Endothelial cell of umbilical vein (primary cell): ENCODE measurements around the gene ZNF580. TPM values are rescaled to one million over a fixed set of nuclear protein-coding genes. Genes with fewer than 3 reads are reported as not detected.

ENCODE experiments used
- BruUV-seq: library from RNA; stranded (reverse); fragments of 400-500 nt; replicated peaks from 2 replicates; lab custom pipeline; 2021; lab: Mats Ljungman, UMichigan
- CTCF ChIA-PET: fragments of 300-600, 350-600 bp; sonication (Branson Sonifier 250); formaldehyde crosslinking; loops from one replicate; lab custom pipeline; 2021; ENCODE audit warnings: antibody characterized with exemption, inconsistent platforms; lab: Charles Lee
- POLR2A ChIA-PET: fragments of 300-600, 350-600 bp; sonication (Branson Sonifier 250); formaldehyde crosslinking; loops from one replicate; lab custom pipeline; 2021; ENCODE audit warnings: antibody characterized with exemption, inconsistent platforms; lab: Charles Lee
- DNase-seq: peaks from one replicate; pipeline ENCODE4 v3.0.0-alpha.2; 2011; ENCODE audit warnings: low read depth, low spot score
- FAIRE-seq: peaks from 2 replicates; lab custom pipeline; 2011; peaks lifted over from hg19 to GRCh38; lab: Jason Lieb, UNC
- H2AFZ ChIP-seq: 2 replicates; pipeline ENCODE4 v1.6.0; 2012; ENCODE audit warnings: low read depth, low read length, control low read depth, inconsistent platforms
- H3K27ac ChIP-seq: 2 replicates; pipeline ENCODE4 v1.5.1; 2011; ENCODE audit warnings: low read depth, mild to moderate bottlenecking, control low read depth, low read length, moderate library complexity; ENCODE audit not compliant: insufficient read depth
- H3K27me3 ChIP-seq, 2 experiments: 2 replicates each; pipeline versions ENCODE4 v1.6.0 to v1.6.1; 2011; ENCODE audit warnings: low read length in 2 of 2, mixed read lengths in 1 of 2; ENCODE audit not compliant: control insufficient read depth in 2 of 2, insufficient read depth in 2 of 2
- H3K36me3 ChIP-seq, 2 experiments: 2 replicates in 1 of 2; 3 replicates in 1 of 2; pipeline ENCODE4 v1.5.1; 2011; ENCODE audit warnings: low read length in 2 of 2, mild to moderate bottlenecking in 1 of 2, moderate library complexity in 1 of 2; ENCODE audit not compliant: control insufficient read depth in 2 of 2, insufficient read depth in 2 of 2; ENCODE audit errors: extremely low read depth in 1 of 2
- H3K4me1 ChIP-seq: 3 replicates; pipeline ENCODE4 v1.5.1; 2011; ENCODE audit warnings: mild to moderate bottlenecking, low read length; ENCODE audit not compliant: control insufficient read depth, insufficient read depth; ENCODE audit errors: extremely low read depth
- H3K4me2 ChIP-seq: 2 replicates; pipeline ENCODE4 v1.6.1; 2011; ENCODE audit warnings: low read length, control low read depth, mixed read lengths; ENCODE audit not compliant: insufficient read depth
- H3K4me3 ChIP-seq, 3 experiments: fragments of 200-600 bp in 1 of 3; sonication (generic), shearing (Covaris generic) in 1 of 3; replicated peaks in 1 of 3; 2 replicates each; pipeline ENCODE4 v1.5.1; 2011 to 2016; ENCODE audit warnings: control low read depth in 3 of 3, low read length in 3 of 3, mild to moderate bottlenecking in 2 of 3, inconsistent platforms in 1 of 3, low read depth in 1 of 3, moderate library complexity in 1 of 3; ENCODE audit not compliant: insufficient read depth in 1 of 3
- H3K79me2 ChIP-seq: 2 replicates; pipeline ENCODE4 v1.6.0; 2012; ENCODE audit warnings: low read length, inconsistent platforms; ENCODE audit not compliant: control insufficient read depth, insufficient read depth
- H3K9ac ChIP-seq: replicated peaks from 2 replicates; pipeline ENCODE3; 2011; ENCODE audit warnings: low read length, control low read depth; ENCODE audit not compliant: insufficient read depth; ENCODE audit errors: extremely low read depth
- H3K9me1 ChIP-seq: replicated peaks from 3 replicates; pipeline ENCODE4 v1.6.0; 2011; ENCODE audit warnings: mild to moderate bottlenecking, low read length; ENCODE audit not compliant: control insufficient read depth, insufficient read depth; ENCODE audit errors: extremely low read depth
- H3K9me3 ChIP-seq: replicated peaks from 2 replicates; pipeline ENCODE4 v1.5.1; 2012; ENCODE audit warnings: low read length, inconsistent platforms; ENCODE audit not compliant: control insufficient read depth, insufficient read depth
- H4K20me1 ChIP-seq: replicated peaks from 2 replicates; pipeline ENCODE3; 2011; ENCODE audit warnings: mild to moderate bottlenecking, low read length; ENCODE audit not compliant: control insufficient read depth, insufficient read depth; ENCODE audit errors: extremely low read depth
- EZH2 ChIP-seq: IDR thresholded peaks from 2 replicates; pipeline ENCODE4 v1.6.1; 2012; ENCODE audit warnings: borderline replicate concordance, low read depth, mild to moderate bottlenecking, moderate library complexity, low read length, inconsistent platforms; ENCODE audit not compliant: severe bottlenecking
- FOS ChIP-seq: IDR thresholded peaks from 2 replicates; pipeline ENCODE4 v1.6.1; 2011; ENCODE audit warnings: mild to moderate bottlenecking, low read length, moderate library complexity, borderline replicate concordance; ENCODE audit not compliant: insufficient read depth
- GATA2 ChIP-seq: IDR thresholded peaks from 2 replicates; pipeline ENCODE4 v1.7.0; 2011; ENCODE audit warnings: low read depth, mild to moderate bottlenecking, moderate library complexity, mixed read lengths, low read length; ENCODE audit not compliant: insufficient read length, insufficient read depth
- JUN ChIP-seq: IDR thresholded peaks from 2 replicates; pipeline ENCODE4 v1.6.1; 2011; ENCODE audit warnings: borderline replicate concordance, low read depth; ENCODE audit not compliant: insufficient read length, insufficient read depth
- MYC ChIP-seq: IDR thresholded peaks from one replicate; pipeline ENCODE4 v1.6.1; 2011; ENCODE audit warnings: mild to moderate bottlenecking, low read depth, low read length
- POLR2A ChIP-seq: IDR thresholded peaks from 2 replicates; pipeline ENCODE4 v1.6.1; 2012; ENCODE audit warnings: low read depth, mild to moderate bottlenecking, control low read depth, low read length
- POLR2AphosphoS5 ChIP-seq: IDR thresholded peaks from 2 replicates; pipeline ENCODE4 v1.6.1; 2012; ENCODE audit warnings: low read depth, mild to moderate bottlenecking, control low read depth, low read length, moderate library complexity; ENCODE audit not compliant: insufficient read depth
- dilution Hi-C: fragments of 300-500 bp; cut with MboI; formaldehyde crosslinking; loops from one replicate; pipeline ENCODE4 v1.15.0; 2019; ENCODE audit warnings: low sequenced_read_pairs; ENCODE audit not compliant: extremely low pct_ligation_motif_present
- intact Hi-C: fragments of 100-400 bp; cut with micrococcal nuclease; formaldehyde crosslinking; loops from one replicate; pipeline ENCODE4 v1.10.0; 2022
- polyA plus RNA-seq, 4 experiments: library from polyadenylated mRNA; depleted of rRNA in 3 of 4; stranded (reverse) in 3 of 4; unstranded in 1 of 4; fragments of >200 nt; gene quantifications; 2 replicates each; pipeline versions ENCODE4 v1.2.1 to v1.2.3, GENCODE V29; 2011 to 2012; ENCODE audit warnings: missing spikeins in 1 of 4
- total RNA-seq: library from RNA; stranded (reverse); gene quantifications from 2 replicates; pipeline ENCODE4 v1.2.3, GENCODE V29; 2021
- TF ChIP-seq, protein P1 (sequence below), 2 donors: IDR thresholded peaks; 1 replicate in 1 of 2; 2 replicates in 1 of 2; pipeline ENCODE4 v1.5.1; 2011; ENCODE audit warnings: low read length in 2 of 2, mild to moderate bottlenecking in 2 of 2, moderate library complexity in 2 of 2, control low read depth in 1 of 2, inconsistent platforms in 1 of 2, low read depth in 1 of 2; ENCODE audit not compliant: insufficient read depth in 1 of 2; ENCODE audit errors: extremely low read depth in 1 of 2
- TF ChIP-seq, protein P2 (sequence below): IDR thresholded peaks from 2 replicates; pipeline ENCODE4 v1.6.1; 2011; ENCODE audit not compliant: insufficient read depth, insufficient read length

ZNF580 gene
- total and polyA plus RNA-seq, 2 donors (not counting 3 experiments of a cell fraction or from before 2014, with no cell fraction given), result 13.7 to 41.1 TPM

DNA sequence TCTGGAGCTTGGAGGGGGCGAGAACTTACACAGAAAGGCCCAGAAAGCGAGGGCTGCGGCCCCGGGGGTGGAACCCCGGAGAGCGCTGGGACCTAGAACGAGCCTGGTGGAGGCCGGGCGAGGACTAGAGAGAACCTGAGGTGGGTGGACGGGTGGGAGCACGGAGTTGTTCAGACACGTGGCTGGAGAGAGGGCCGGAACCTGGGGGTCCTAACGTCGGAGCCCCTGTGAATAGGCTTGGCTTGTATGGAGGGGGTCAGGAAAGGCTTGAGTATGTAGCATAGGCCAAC is 3.0 kb downstream of the ZNF580 start:
- POLR2A ChIA-PET, result no interaction called here
- H3K79me2 ChIP-seq, result peaks cover 23% of the 10 kb centered on the region

More for the DNA sequence above, 3.0 kb downstream of the ZNF580 start:
- Histone ChIP-seq H3K4me1 (peaks cover 35% of the 10 kb centered on the region), H4K20me1 (no peaks in the 10 kb centered on the region), H3K36me3 (peaks cover 3 to 10% of the 10 kb centered on the region in 2 experiments), H3K27me3 (no peaks in the 10 kb centered on the region), H3K9ac (peak overlapping the region; percentile 61), H3K4me2 (peak overlapping the region; percentile 50), H3K9me3 (no peaks in the 10 kb centered on the region), H3K4me3 (peak overlapping the region; percentile 53 to 75 (median 61)), H2AFZ (no peak overlapping the region), H3K9me1 (no peaks in the 10 kb centered on the region), H3K27ac (no peak overlapping the region)
- dilution Hi-C loops (no loop called here), intact Hi-C loops (loop anchor here (1.0 to 5.0 kb wide), 2 partner anchors 9 to 557 kb away; no protein-coding TSS in a partner anchor)
- no peak for FAIRE-seq
- no peak for DNase-seq
- no TSS peak for BruUV-seq
- TF ChIP-seq EZH2 (no peak), MYC (no peak), JUN (no peak), POLR2A (no peak), FOS (no peak), GATA2 (no peak), POLR2AphosphoS5 (no peak)
- TF ChIP-seq, protein P1, sequence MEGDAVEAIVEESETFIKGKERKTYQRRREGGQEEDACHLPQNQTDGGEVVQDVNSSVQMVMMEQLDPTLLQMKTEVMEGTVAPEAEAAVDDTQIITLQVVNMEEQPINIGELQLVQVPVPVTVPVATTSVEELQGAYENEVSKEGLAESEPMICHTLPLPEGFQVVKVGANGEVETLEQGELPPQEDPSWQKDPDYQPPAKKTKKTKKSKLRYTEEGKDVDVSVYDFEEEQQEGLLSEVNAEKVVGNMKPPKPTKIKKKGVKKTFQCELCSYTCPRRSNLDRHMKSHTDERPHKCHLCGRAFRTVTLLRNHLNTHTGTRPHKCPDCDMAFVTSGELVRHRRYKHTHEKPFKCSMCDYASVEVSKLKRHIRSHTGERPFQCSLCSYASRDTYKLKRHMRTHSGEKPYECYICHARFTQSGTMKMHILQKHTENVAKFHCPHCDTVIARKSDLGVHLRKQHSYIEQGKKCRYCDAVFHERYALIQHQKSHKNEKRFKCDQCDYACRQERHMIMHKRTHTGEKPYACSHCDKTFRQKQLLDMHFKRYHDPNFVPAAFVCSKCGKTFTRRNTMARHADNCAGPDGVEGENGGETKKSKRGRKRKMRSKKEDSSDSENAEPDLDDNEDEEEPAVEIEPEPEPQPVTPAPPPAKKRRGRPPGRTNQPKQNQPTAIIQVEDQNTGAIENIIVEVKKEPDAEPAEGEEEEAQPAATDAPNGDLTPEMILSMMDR (IDR thresholded peaks at IDR 0.05; ENCODE audit: extremely low read depth in 1 of 2, insufficient read depth in 1 of 2, low read depth in 1 of 2, low read length in 2 of 2), result no peak
- TF ChIP-seq, protein P2, sequence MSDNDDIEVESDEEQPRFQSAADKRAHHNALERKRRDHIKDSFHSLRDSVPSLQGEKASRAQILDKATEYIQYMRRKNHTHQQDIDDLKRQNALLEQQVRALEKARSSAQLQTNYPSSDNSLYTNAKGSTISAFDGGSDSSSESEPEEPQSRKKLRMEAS, result no peak
- CTCF ChIA-PET, result interaction anchor here (0.6 kb wide), 1 partner anchor 470 kb away, joined by 4 read pairs; no protein-coding TSS in a partner anchor
